Activated CD4-positive, alpha-beta memory T cell treated with anti-CD3 and anti-CD28 coated beads for 36 hours (primary cell): ENCODE measurements around the gene DCP2. TPM values are rescaled to one million over a fixed set of nuclear protein-coding genes. Genes with fewer than 3 reads are reported as not detected.

Source experiments
- CTCF ChIA-PET: fragments of 350-600 bp; sonication (Branson Sonifier 250); formaldehyde crosslinking; loops from one replicate; lab custom pipeline; 2021; ENCODE audit warnings: antibody characterized with exemption, inconsistent platforms; lab: Charles Lee
- POLR2A ChIA-PET: fragments of 350-600 bp; sonication (Branson Sonifier 250); formaldehyde crosslinking; loops from one replicate; lab custom pipeline; 2021; ENCODE audit warnings: antibody characterized with exemption; lab: Charles Lee
- DNase-seq: peaks from one replicate; pipeline ENCODE4 v3.0.0-alpha.2; 2020
- H3K27ac Mint-ChIP-seq: one replicate; pipeline ENCODE4 v1.8.0; 2021; ENCODE audit warnings: mixed read lengths
- H3K27me3 Mint-ChIP-seq: one replicate; pipeline ENCODE4 v1.8.0; 2021; ENCODE audit warnings: mixed read lengths
- H3K36me3 Mint-ChIP-seq: one replicate; pipeline ENCODE4 v1.8.0; 2021; ENCODE audit warnings: mixed read lengths
- H3K4me1 Mint-ChIP-seq: one replicate; pipeline ENCODE4 v1.8.0; 2021; ENCODE audit warnings: low read depth, mixed read lengths
- H3K4me3 Mint-ChIP-seq: one replicate; pipeline ENCODE4 v1.8.0; 2021; ENCODE audit warnings: mild to moderate bottlenecking, mixed read lengths
- H3K9me3 Mint-ChIP-seq: one replicate; pipeline ENCODE4 v1.8.0; 2021; ENCODE audit warnings: mixed read lengths
- intact Hi-C: fragments of 100-400 bp; cut with micrococcal nuclease; formaldehyde crosslinking; loops from one replicate; pipeline ENCODE4 v1.15.1; 2023
- total RNA-seq, 2 experiments: library from RNA; stranded (reverse); gene quantifications; one replicate each; pipeline ENCODE4 v1.2.3, GENCODE V29; 2021

Gene DCP2
- total RNA-seq, result 100 to 1,000 TPM; 102 TPM

GRCh38 chr5:112976432-112977309 lies at the start of gene DCP2:
Gene DCP2 (plus strand): TSS chr5:112976798. CDS start chr5:112976934, 136 bp downstream.
- Mint-ChIP-seq H3K27me3 (no peaks in the 10 kb centered on the region), H3K36me3 (peaks cover 11% of the 10 kb centered on the region), H3K4me3 (peak within 1 kb of the TSS; percentile 85), H3K27ac (peak within 1 kb of the TSS; percentile 98), H3K9me3 (no peaks in the 10 kb centered on the region), H3K4me1 (peaks cover 39% of the 10 kb centered on the region)
- CTCF ChIA-PET, result interaction anchor here (0.9 to 1.5 kb wide), 6 partner anchors 9 to 318 kb away, joined by 3 to 10 read pairs (median 4); no protein-coding TSS in a partner anchor
- POLR2A ChIA-PET, result interaction anchor here (0.7 to 3.3 kb wide), 7 partner anchors 10 to 62 kb away, joined by 3 to 23 read pairs (median 7); partner anchors contain the start of gene REEP5
- intact Hi-C loops, result loop anchor here (1.0 to 5.0 kb wide), 8 partner anchors 12 to 537 kb away; partner anchors contain the start of genes REEP5, SRP19 and YTHDC2
- DNase-seq, result peak; percentile 97

GRCh38 chr5:112929336-112930081 lies 47.1 kb upstream of the DCP2 start:
- no peaks in the 10 kb centered on the region for H3K27me3 Mint-ChIP-seq
- H3K27ac Mint-ChIP-seq, result peak overlapping the region; percentile 78
- ChIA-PET CTCF (no interaction called here), POLR2A (interaction anchor here (1.0 kb wide), 1 partner anchor 47 kb away, joined by 3 read pairs; the partner anchor contains the start of gene DCP2)
- peaks cover 5% of the 10 kb centered on the region for H3K9me3 Mint-ChIP-seq
- H3K36me3 Mint-ChIP-seq, result no peaks in the 10 kb centered on the region
- DNase-seq, result no peak
- H3K4me1 Mint-ChIP-seq, result peaks cover 47% of the 10 kb centered on the region
- intact Hi-C loops, result loop anchor here (1.0 to 10.0 kb wide), 3 partner anchors 8 to 1695 kb away; no protein-coding TSS in a partner anchor
- peak overlapping the region; percentile 37 for H3K4me3 Mint-ChIP-seq

- intact Hi-C loops, result no loop called here
- no peak for DNase-seq
- POLR2A ChIA-PET, result interaction anchor here (1.0 kb wide), 1 partner anchor 46 kb away, joined by 3 read pairs; the partner anchor contains the start of gene DCP2
- Mint-ChIP-seq H3K4me1 (peaks cover 47% of the 10 kb centered on the region), H3K9me3 (peaks cover 5% of the 10 kb centered on the region), H3K27me3 (no peaks in the 10 kb centered on the region), H3K4me3 (no peak overlapping the region), H3K36me3 (no peaks in the 10 kb centered on the region), H3K27ac (peak overlapping the region; percentile 50)
- CTCF ChIA-PET, result no interaction called here
These were observed 46.6 kb upstream of the DCP2 start for GRCh38 chr5:112930082-112930344.

- intact Hi-C loops, result no loop called here
- peaks cover 5% of the 10 kb centered on the region for H3K9me3 Mint-ChIP-seq
- H3K4me3 Mint-ChIP-seq, result no peak overlapping the region
- no peak for DNase-seq
- no peaks in the 10 kb centered on the region for H3K27me3 Mint-ChIP-seq
- peaks cover 47% of the 10 kb centered on the region for H3K4me1 Mint-ChIP-seq
- H3K36me3 Mint-ChIP-seq, result no peaks in the 10 kb centered on the region
- ChIA-PET CTCF (interaction anchor here (0.6 to 1.2 kb wide), 2 partner anchors 10 to 593 kb away, joined by 3 read pairs; no protein-coding TSS in a partner anchor), POLR2A (interaction anchor here (0.7 to 1.3 kb wide), 2 partner anchors 9 to 10 kb away, joined by 3 to 5 read pairs; no protein-coding TSS in a partner anchor)
- peak overlapping the region; percentile 10 for H3K27ac Mint-ChIP-seq
These were observed 45.1 kb upstream of the DCP2 start for GRCh38 chr5:112931473-112931872.

GRCh38 chr5:112933105-112933504 lies 43.5 kb upstream of the DCP2 start:
- no peak overlapping the region for H3K4me3 Mint-ChIP-seq
- ChIA-PET CTCF (no interaction called here), POLR2A (interaction anchor here (0.8 kb wide), 1 partner anchor 12 kb away, joined by 3 read pairs; the partner anchor contains the start of gene REEP5)
- H3K36me3 Mint-ChIP-seq, result no peaks in the 10 kb centered on the region
- no peak for DNase-seq
- no peaks in the 10 kb centered on the region for H3K27me3 Mint-ChIP-seq
- H3K4me1 Mint-ChIP-seq, result peaks cover 38% of the 10 kb centered on the region
- intact Hi-C loops, result no loop called here
- no peak overlapping the region for H3K27ac Mint-ChIP-seq
- peaks cover 5% of the 10 kb centered on the region for H3K9me3 Mint-ChIP-seq

- H3K36me3 Mint-ChIP-seq, result no peaks in the 10 kb centered on the region
- peaks cover 5% of the 10 kb centered on the region for H3K9me3 Mint-ChIP-seq
- DNase-seq, result no peak
- H3K4me1 Mint-ChIP-seq, result peaks cover 31% of the 10 kb centered on the region
- ChIA-PET POLR2A (interaction anchor here (0.8 kb wide), 1 partner anchor 12 kb away, joined by 3 read pairs; the partner anchor contains the start of gene REEP5), CTCF (interaction anchor here (1.7 kb wide), 1 partner anchor 86 kb away, joined by 5 read pairs; no protein-coding TSS in a partner anchor)
- intact Hi-C loops, result no loop called here
- no peak overlapping the region for H3K4me3 Mint-ChIP-seq
- no peaks in the 10 kb centered on the region for H3K27me3 Mint-ChIP-seq
- no peak overlapping the region for H3K27ac Mint-ChIP-seq
These were observed 42.8 kb upstream of the DCP2 start for GRCh38 chr5:112933651-112934365.

- DNase-seq, result no peak
- H3K36me3 Mint-ChIP-seq, result no peaks in the 10 kb centered on the region
- intact Hi-C loops, result no loop called here
- no peak overlapping the region for H3K27ac Mint-ChIP-seq
- H3K9me3 Mint-ChIP-seq, result peaks cover 5% of the 10 kb centered on the region
- peaks cover 27% of the 10 kb centered on the region for H3K4me1 Mint-ChIP-seq
- no peaks in the 10 kb centered on the region for H3K27me3 Mint-ChIP-seq
- no peak overlapping the region for H3K4me3 Mint-ChIP-seq
- ChIA-PET CTCF (interaction anchor here (1.7 kb wide), 1 partner anchor 86 kb away, joined by 5 read pairs; no protein-coding TSS in a partner anchor), POLR2A (interaction anchor here (0.6 kb wide), 1 partner anchor 39 kb away, joined by 5 read pairs; no protein-coding TSS in a partner anchor)
These were observed 42.3 kb upstream of the DCP2 start for GRCh38 chr5:112934366-112934663.

- peaks cover 5% of the 10 kb centered on the region for H3K9me3 Mint-ChIP-seq
- H3K4me1 Mint-ChIP-seq, result peaks cover 16% of the 10 kb centered on the region
- H3K27ac Mint-ChIP-seq, result no peak overlapping the region
- H3K36me3 Mint-ChIP-seq, result no peaks in the 10 kb centered on the region
- H3K27me3 Mint-ChIP-seq, result no peaks in the 10 kb centered on the region
- POLR2A ChIA-PET, result no interaction called here
- CTCF ChIA-PET, result no interaction called here
- no peak for DNase-seq
- no peak overlapping the region for H3K4me3 Mint-ChIP-seq
- intact Hi-C loops, result loop anchor here (1.0 kb wide), 1 partner anchor 23 kb away; no protein-coding TSS in a partner anchor
These were observed 40.9 kb upstream of the DCP2 start for GRCh38 chr5:112935675-112936074.

- ChIA-PET CTCF (no interaction called here), POLR2A (no interaction called here)
- no peaks in the 10 kb centered on the region for H3K36me3 Mint-ChIP-seq
- H3K27me3 Mint-ChIP-seq, result no peaks in the 10 kb centered on the region
- H3K27ac Mint-ChIP-seq, result no peak overlapping the region
- peaks cover 6% of the 10 kb centered on the region for H3K4me1 Mint-ChIP-seq
- intact Hi-C loops, result no loop called here
- no peak for DNase-seq
- no peak overlapping the region for H3K4me3 Mint-ChIP-seq
- peaks cover 5% of the 10 kb centered on the region for H3K9me3 Mint-ChIP-seq
These were observed 38.3 kb upstream of the DCP2 start for GRCh38 chr5:112938286-112938685.

GRCh38 chr5:112940670-112941069 lies 35.9 kb upstream of the DCP2 start:
- Mint-ChIP-seq H3K36me3 (no peaks in the 10 kb centered on the region), H3K4me3 (no peak overlapping the region), H3K4me1 (peaks cover under 1% of the 10 kb centered on the region), H3K27ac (no peak overlapping the region), H3K9me3 (no peaks in the 10 kb centered on the region), H3K27me3 (no peaks in the 10 kb centered on the region)
- intact Hi-C loops, result no loop called here
- ChIA-PET CTCF (no interaction called here), POLR2A (no interaction called here)
- DNase-seq, result no peak

GRCh38 chr5:112948458-112948857 lies 28.1 kb upstream of the DCP2 start:
- H3K9me3 Mint-ChIP-seq, result no peaks in the 10 kb centered on the region
- intact Hi-C loops, result no loop called here
- H3K4me1 Mint-ChIP-seq, result peaks cover 20% of the 10 kb centered on the region
- H3K36me3 Mint-ChIP-seq, result no peaks in the 10 kb centered on the region
- no peak for DNase-seq
- no peaks in the 10 kb centered on the region for H3K27me3 Mint-ChIP-seq
- no peak overlapping the region for H3K4me3 Mint-ChIP-seq
- no peak overlapping the region for H3K27ac Mint-ChIP-seq
- CTCF ChIA-PET, result interaction anchor here (0.9 kb wide), 1 partner anchor 21 kb away, joined by 3 read pairs; no protein-coding TSS in a partner anchor
- POLR2A ChIA-PET, result no interaction called here
